ENCODE results near the gene SNTG2. TPM values are rescaled to one million over a fixed set of nuclear protein-coding genes. Genes with fewer than 3 reads are reported as not detected.

The SNTG2 gene
- total RNA-seq, 4 donors from 2014 or later = 0.99 to 3.9 (median 2.3) TPM

GRCh38 chr2:944693-945092 lies 6.0 kb upstream of the SNTG2 start:
- DNase-seq (ENCODE audit: low spot score in 2 of 2) = no peak
- TF ChIP-seq CTCF (IDR thresholded peaks at IDR 0.05) (no peak), POLR2AphosphoS5 (IDR thresholded peaks at IDR 0.05) (no peak), EP300 (IDR thresholded peaks at IDR 0.05) (no peak), POLR2A (IDR thresholded peaks at IDR 0.05) (no peak)
- Histone ChIP-seq H3K27me3 (peaks cover 20% of the 10 kb centered on the region), H3K4me1 (peaks cover 4% of the 10 kb centered on the region), H3K9me3 (no peaks in the 10 kb centered on the region), H3K4me3 (no peak overlapping the region), H3K36me3 (no peaks in the 10 kb centered on the region), H3K27ac (no peak overlapping the region)

GRCh38 chr2:945104-945503 lies 5.5 kb upstream of the SNTG2 start:
- WGBS = 83% methylated on average over 5 of the region's 5 CpGs
- H3K27me3 ChIP-seq = peaks cover 24% of the 10 kb centered on the region

GRCh38 chr2:946073-946948 lies 4.3 kb upstream of the SNTG2 start:
- DNase-seq (ENCODE audit: low spot score in 2 of 2) = no peak
- H3K27me3 ChIP-seq = peaks cover 36% of the 10 kb centered on the region
- H3K4me1 ChIP-seq = peaks cover 19% of the 10 kb centered on the region
- no peak overlapping the region for H3K27ac ChIP-seq
- no peaks in the 10 kb centered on the region for H3K9me3 ChIP-seq
- no peaks in the 10 kb centered on the region for H3K36me3 ChIP-seq
- WGBS = 87% methylated on average over 6 of the region's 6 CpGs
- no peak for TF ChIP-seq POLR2A (IDR thresholded peaks at IDR 0.05)
- no peak for TF ChIP-seq POLR2AphosphoS5 (IDR thresholded peaks at IDR 0.05)
- TF ChIP-seq EP300 (IDR thresholded peaks at IDR 0.05) = no peak
- no peak for TF ChIP-seq CTCF (IDR thresholded peaks at IDR 0.05)
- H3K4me3 ChIP-seq = no peak overlapping the region

More at GRCh38 chr2:945104-945503, 5.5 kb upstream of the SNTG2 start:
- H3K4me1 ChIP-seq = peaks cover 8% of the 10 kb centered on the region
- H3K9me3 ChIP-seq = no peaks in the 10 kb centered on the region
- DNase-seq (ENCODE audit: low spot score in 2 of 2) = no peak
- TF ChIP-seq POLR2A (IDR thresholded peaks at IDR 0.05) (no peak), POLR2AphosphoS5 (IDR thresholded peaks at IDR 0.05) (no peak), CTCF (IDR thresholded peaks at IDR 0.05) (no peak), EP300 (IDR thresholded peaks at IDR 0.05) (no peak)
- H3K27ac ChIP-seq = no peak overlapping the region
- no peaks in the 10 kb centered on the region for H3K36me3 ChIP-seq
- no peak overlapping the region for H3K4me3 ChIP-seq

GRCh38 chr2:949384-950079 lies 1.1 kb upstream of the SNTG2 start:
- no peak for DNase-seq (ENCODE audit: low spot score in 2 of 2)
- TF ChIP-seq CTCF (IDR thresholded peaks at IDR 0.05) = no peak
- no peak for TF ChIP-seq POLR2A (IDR thresholded peaks at IDR 0.05)
- TF ChIP-seq EP300 (IDR thresholded peaks at IDR 0.05) = no peak
- no peak for TF ChIP-seq POLR2AphosphoS5 (IDR thresholded peaks at IDR 0.05)
- Histone ChIP-seq H3K4me1 (peaks cover 20% of the 10 kb centered on the region), H3K4me3 (peak overlapping the region; percentile 62), H3K27me3 (peaks cover 50% of the 10 kb centered on the region), H3K9me3 (no peaks in the 10 kb centered on the region), H3K36me3 (no peaks in the 10 kb centered on the region), H3K27ac (no peak overlapping the region)
- WGBS = 14% methylated on average over 27 of the region's 28 CpGs
